Peyer's patch (tissue), 4 donors: Measurements from ENCODE around the gene ITGAV. TPM values are rescaled to one million over a fixed set of nuclear protein-coding genes. Genes with fewer than 3 reads are reported as not detected.

Experiments used
- DNase-seq, 3 donors: peaks; one replicate each; pipeline ENCODE4 v3.0.0-alpha.2; 2017 to 2019
- H3K27ac ChIP-seq, 4 donors: fragments of 200-600 bp; sonication (generic); one replicate each; pipeline ENCODE4 v1.5.1; 2016 to 2019
- H3K27me3 ChIP-seq, 2 donors: fragments of 200-600 bp; sonication (generic); one replicate each; pipeline ENCODE4 v1.5.1; 2019
- H3K36me3 ChIP-seq, 3 donors: fragments of 200-600 bp; sonication (generic); one replicate each; pipeline ENCODE4 v1.5.1; 2016 to 2019
- H3K4me1 ChIP-seq, 4 donors: fragments of 200-600 bp; sonication (generic); one replicate each; pipeline ENCODE4 v1.5.1; 2016 to 2019
- H3K4me3 ChIP-seq, 4 donors: fragments of 200-600 bp; sonication (generic); 1 replicate in 3 of 4; 2 replicates in 1 of 4; pipeline ENCODE4 v1.5.1; 2016 to 2019; ENCODE audit warnings: mild to moderate bottlenecking in 1 of 4
- H3K9me3 ChIP-seq, 4 donors: fragments of 200-600 bp; sonication (generic); one replicate each; pipeline ENCODE4 v1.5.1; 2016 to 2019; ENCODE audit warnings: mild to moderate bottlenecking in 1 of 4
- CTCF ChIP-seq, 6 experiments: fragments of 450-650 bp in 4 of 6; fragments of 200-600 bp in 2 of 6; sonication (generic) in 1 of 6; IDR thresholded peaks; one replicate each; pipeline ENCODE4 v1.5.1; 2017 to 2019; ENCODE audit warnings: antibody characterized with exemption in 6 of 6, mild to moderate bottlenecking in 3 of 6, moderate library complexity in 1 of 6
- POLR2A ChIP-seq, 2 donors: fragments of 450-650 bp; IDR thresholded peaks; one replicate each; pipeline ENCODE4 v1.5.1; 2017; ENCODE audit warnings: antibody characterized with exemption in 2 of 2, mild to moderate bottlenecking in 2 of 2, moderate library complexity in 2 of 2
- total RNA-seq, 4 donors: library from RNA; depleted of rRNA; stranded (reverse); fragments of >200 nt; gene quantifications; one replicate each; pipeline ENCODE4 v1.1.0, GENCODE V29; 2016

ITGAV gene
- total RNA-seq, 4 donors from 2014 or later: 28.1 to 35.9 (median 31.2) TPM

- Histone ChIP-seq H3K27ac (no peak overlapping the region), H3K4me3 (no peak overlapping the region), H3K36me3 (no peaks in the 10 kb centered on the region), H3K4me1 (no peaks in the 10 kb centered on the region), H3K9me3 (no peaks in the 10 kb centered on the region), H3K27me3 (no peaks in the 10 kb centered on the region)
- no peak for DNase-seq
- TF ChIP-seq POLR2A (IDR thresholded peaks at IDR 0.05): no peak
- no peak for TF ChIP-seq CTCF (IDR thresholded peaks at IDR 0.05)
Measured at GRCh38 chr2:186716899-186717298, 127.0 kb downstream of the ITGAV start.

- Histone ChIP-seq H3K4me3 (no peak overlapping the region), H3K36me3 (no peaks in the 10 kb centered on the region), H3K9me3 (no peaks in the 10 kb centered on the region), H3K27me3 (no peaks in the 10 kb centered on the region), H3K4me1 (no peaks in the 10 kb centered on the region), H3K27ac (no peak overlapping the region)
- TF ChIP-seq CTCF (IDR thresholded peaks at IDR 0.05) (no peak), POLR2A (IDR thresholded peaks at IDR 0.05) (no peak)
- no peak for DNase-seq
Measured at GRCh38 chr2:186717320-186718007, 127.6 kb downstream of the ITGAV start.

- DNase-seq: no peak
- Histone ChIP-seq H3K4me3 (no peak overlapping the region), H3K27ac (no peak overlapping the region), H3K4me1 (no peaks in the 10 kb centered on the region), H3K27me3 (no peaks in the 10 kb centered on the region), H3K36me3 (no peaks in the 10 kb centered on the region), H3K9me3 (no peaks in the 10 kb centered on the region)
- TF ChIP-seq POLR2A (IDR thresholded peaks at IDR 0.05) (no peak), CTCF (IDR thresholded peaks at IDR 0.05) (no peak)
Measured at GRCh38 chr2:186718122-186718521, 128.3 kb downstream of the ITGAV start.

GRCh38 chr2:186718903-186719302, 129.0 kb downstream of the ITGAV start:
- H3K9me3 ChIP-seq: no peaks in the 10 kb centered on the region

GRCh38 chr2:186721956-186722355, 132.1 kb downstream of the ITGAV start:
- Histone ChIP-seq H3K36me3 (no peaks in the 10 kb centered on the region), H3K4me1 (no peaks in the 10 kb centered on the region), H3K4me3 (no peak overlapping the region), H3K27me3 (no peaks in the 10 kb centered on the region), H3K27ac (no peak overlapping the region), H3K9me3 (no peaks in the 10 kb centered on the region)
- TF ChIP-seq CTCF (IDR thresholded peaks at IDR 0.05) (no peak), POLR2A (IDR thresholded peaks at IDR 0.05) (no peak)
- DNase-seq: no peak

More at GRCh38 chr2:186718903-186719302, 129.0 kb downstream of the ITGAV start:
- Histone ChIP-seq H3K36me3 (no peaks in the 10 kb centered on the region), H3K4me1 (no peaks in the 10 kb centered on the region), H3K4me3 (no peak overlapping the region), H3K27me3 (no peaks in the 10 kb centered on the region), H3K27ac (no peak overlapping the region)
- no peak for TF ChIP-seq POLR2A (IDR thresholded peaks at IDR 0.05)
- DNase-seq: no peak

GRCh38 chr2:186724736-186725135, 134.9 kb downstream of the ITGAV start:
- no peaks in the 10 kb centered on the region for H3K27me3 ChIP-seq
- no peak overlapping the region for H3K27ac ChIP-seq
- no peaks in the 10 kb centered on the region for H3K9me3 ChIP-seq
- TF ChIP-seq POLR2A (IDR thresholded peaks at IDR 0.05): no peak
- no peak for TF ChIP-seq CTCF (IDR thresholded peaks at IDR 0.05)
- H3K4me1 ChIP-seq: no peaks in the 10 kb centered on the region
- no peak for DNase-seq
- no peaks in the 10 kb centered on the region for H3K36me3 ChIP-seq
- H3K4me3 ChIP-seq: no peak overlapping the region
